Measurements from ENCODE around the gene PACRG. TPM values are rescaled to one million over a fixed set of nuclear protein-coding genes. Genes with fewer than 3 reads are reported as not detected.

Gene PACRG
- total and polyA plus RNA-seq, 2 of the 4 experiments (the other 2 are of a cell fraction) = not detected

- intact Hi-C loops (cut with micrococcal nuclease) (no loop called here), in situ Hi-C loops (cut with MboI; ENCODE audit: low sequenced_read_pairs) (no loop called here), dilution Hi-C loops (cut with HindIII; ENCODE audit: low sequenced_read_pairs, unreplicated experiment) (no loop called here)
- ChIA-PET CTCF (no interaction called here), POLR2A (ENCODE audit: unreplicated experiment) (no interaction called here)
- no peak overlapping the region for H2AFZ ChIP-seq (replicated peaks; ENCODE audit: low read length, poor library complexity)
- no TSS peak for BruUV-seq (replicated peaks)
- no peaks in the 10 kb centered on the region for H4K20me1 ChIP-seq (ENCODE audit: insufficient read depth, low read length)
- H3K27ac ChIP-seq (ENCODE audit: insufficient read depth, low read length) = no peak overlapping the region
- H2BK120ac ChIP-seq (ENCODE audit: low read depth, low read length) = no peak overlapping the region
- H3K4me2 ChIP-seq (ENCODE audit: low read depth, low read length) = no peak overlapping the region
- no peak overlapping the region for H3K4me3 ChIP-seq (ENCODE audit: insufficient read depth, low read depth, low read length)
- H4K5ac ChIP-seq (ENCODE audit: low read depth, low read length) = no peak overlapping the region
- H2BK5ac ChIP-seq (ENCODE audit: low read depth, low read length, poor library complexity, severe bottlenecking) = no peak overlapping the region
- no peak overlapping the region for H2BK20ac ChIP-seq (ENCODE audit: low read depth, low read length)
- H3K18ac ChIP-seq (ENCODE audit: low read depth, low read length) = no peak overlapping the region
- H3K9me3 ChIP-seq (ENCODE audit: control insufficient read depth, insufficient read depth, low read length) = peaks cover 2% of the 10 kb centered on the region; the same call in 1 of the 2 replicates
- H4K91ac ChIP-seq (ENCODE audit: insufficient read depth, low read depth, low read length) = no peak overlapping the region
- H3K14ac ChIP-seq (replicated peaks; ENCODE audit: low read depth, low read length) = no peak overlapping the region
- no peak for DNase-seq
- H3K23ac ChIP-seq (ENCODE audit: low read depth, low read length) = no peak overlapping the region
- H3K27me3 ChIP-seq (ENCODE audit: control insufficient read depth, insufficient read depth, low read length) = no peaks in the 10 kb centered on the region
- no CpG with 5 or more reads among the region's 8 CpGs for WGBS, 2 experiments (ENCODE audit: extremely low coverage in 2 of 2, insufficient read length in 1 of 2)
- no peak overlapping the region for H2AK5ac ChIP-seq (ENCODE audit: low read depth, low read length)
- H3K56ac ChIP-seq (ENCODE audit: extremely low read depth, insufficient read depth, low read length) = no peak overlapping the region
- H3K79me1 ChIP-seq (ENCODE audit: low read depth in 1 of 2, low read length in 2 of 2) = no peaks in the 10 kb centered on the region
- no peak overlapping the region for H3K9ac ChIP-seq (ENCODE audit: low read depth, low read length)
- H3K36me3 ChIP-seq (ENCODE audit: control insufficient read depth, insufficient read depth, low read length) = no peaks in the 10 kb centered on the region
- ATAC-seq (ENCODE audit: low read depth) = no peak
- H2AK9ac ChIP-seq (replicated peaks; ENCODE audit: low read depth, low read length, poor library complexity) = no peak overlapping the region
- H3K9me1 ChIP-seq (ENCODE audit: insufficient read depth, low read length) = no peaks in the 10 kb centered on the region
- no peak for TF ChIP-seq BHLHE40 (IDR thresholded peaks at IDR 0.05; ENCODE audit: low read depth, low read length)
- TF ChIP-seq NFE2L2 (IDR thresholded peaks at IDR 0.05; ENCODE audit: low read depth, low read length) = no peak
- no peak for TF ChIP-seq CEBPB (IDR thresholded peaks at IDR 0.05; ENCODE audit: low read depth, low read length)
- no peak for TF ChIP-seq CHD1 (IDR thresholded peaks at IDR 0.05; ENCODE audit: low read depth, low read length)
- TF ChIP-seq MXI1 (IDR thresholded peaks at IDR 0.05; ENCODE audit: borderline replicate concordance, low read depth, low read length) = no peak
- no peak for TF ChIP-seq USF2 (IDR thresholded peaks at IDR 0.05; ENCODE audit: low read depth, low read length)
- no peak for TF ChIP-seq POLR2A (IDR thresholded peaks at IDR 0.05; ENCODE audit: low read depth, low read length)
- TF ChIP-seq CTCF (conservative IDR thresholded peaks at IDR 0.05; ENCODE audit: low read depth, low read length) = no peak
- H3K4me1 ChIP-seq (ENCODE audit: control insufficient read depth, insufficient read depth, low read length) = no peaks in the 10 kb centered on the region
- no peak overlapping the region for H3K4ac ChIP-seq (ENCODE audit: low read depth, low read length)
- no peak overlapping the region for H2BK15ac ChIP-seq (ENCODE audit: low read depth, low read length)
- no peak overlapping the region for H4K8ac ChIP-seq (ENCODE audit: low read depth in 2 of 2, low read length in 2 of 2)
Observed at GRCh38 chr6:163345931-163346330, 618.2 kb downstream of the PACRG start.
